Neural cell (in vitro differentiated cells): ENCODE measurements around the gene PTPRT. TPM values are rescaled to one million over a fixed set of nuclear protein-coding genes. Genes with fewer than 3 reads are reported as not detected.

Experiments used
- H2AFZ ChIP-seq: fragments of 200-600, 300-800 bp; sonication (generic), shearing (Covaris generic); 2 replicates; pipeline ENCODE4 v1.6.0; 2014; ENCODE audit warnings: low read depth, mild to moderate bottlenecking, antibody characterized with exemption, low read length, moderate library complexity
- H3F3A ChIP-seq: fragments of 200-600 bp; shearing (Covaris generic); 2 replicates; pipeline ENCODE4 v1.6.1; 2016; ENCODE audit warnings: mild to moderate bottlenecking, moderate library complexity, mixed read lengths, antibody characterized with exemption, low read length; ENCODE audit not compliant: insufficient read depth, poor library complexity, severe bottlenecking
- H3K27ac ChIP-seq: fragments of 200-600, 300-800 bp; sonication (generic), shearing (Covaris generic); 2 replicates; pipeline ENCODE4 v1.5.1; 2014; ENCODE audit warnings: mild to moderate bottlenecking, low read length, moderate library complexity
- H3K27me3 ChIP-seq: fragments of 300-800, 200-600 bp; sonication (generic), shearing (Covaris generic); 2 replicates; pipeline ENCODE4 v1.6.0; 2014; ENCODE audit warnings: mild to moderate bottlenecking, low read depth, low read length, moderate library complexity; ENCODE audit not compliant: insufficient read depth
- H3K36me3 ChIP-seq: fragments of 300-800, 200-600 bp; sonication (generic), shearing (Covaris generic); 2 replicates; pipeline ENCODE4 v1.5.1; 2014; ENCODE audit warnings: mild to moderate bottlenecking, antibody characterized with exemption, low read length, moderate library complexity; ENCODE audit not compliant: insufficient read depth
- H3K4me2 ChIP-seq: fragments of 300-800, 200-600 bp; sonication (generic), shearing (Covaris generic); 2 replicates; pipeline ENCODE4 v1.6.0; 2014; ENCODE audit warnings: mild to moderate bottlenecking, low read length
- H3K4me3 ChIP-seq: fragments of 300-800, 200-600 bp; sonication (generic), shearing (Covaris generic); 2 replicates; pipeline ENCODE4 v1.5.1; 2014; ENCODE audit warnings: mild to moderate bottlenecking, low read length, moderate library complexity
- H3K79me2 ChIP-seq: fragments of 200-600 bp; shearing (Covaris generic); replicated peaks from 2 replicates; pipeline ENCODE4 v1.6.0; 2014; ENCODE audit warnings: mild to moderate bottlenecking, low read length, moderate library complexity; ENCODE audit not compliant: insufficient read depth
- H3K9ac ChIP-seq: fragments of 300-800, 200-600 bp; sonication (generic), shearing (Covaris generic); 2 replicates; pipeline ENCODE4 v1.6.1; 2016; ENCODE audit warnings: mild to moderate bottlenecking, low read length, mixed read lengths
- H3K9me2 ChIP-seq: fragments of 200-600 bp; shearing (Covaris generic); 2 replicates; pipeline ENCODE4 v1.6.1; 2016; ENCODE audit warnings: mild to moderate bottlenecking, low read length, mixed read lengths; ENCODE audit not compliant: insufficient read depth
- H3K9me3 ChIP-seq: fragments of 200-600, 300-800 bp; sonication (generic), shearing (Covaris generic); 2 replicates; pipeline ENCODE4 v1.6.1; 2016; ENCODE audit warnings: mild to moderate bottlenecking, mixed run types, low read length, moderate library complexity, mixed read lengths
- H4K20me1 ChIP-seq: fragments of 200-600 bp; shearing (Covaris generic); 2 replicates; pipeline ENCODE4 v1.6.1; 2016; ENCODE audit warnings: mild to moderate bottlenecking, mixed run types; ENCODE audit not compliant: insufficient read depth
- EP300 ChIP-seq: fragments of 450-650 bp; conservative IDR thresholded peaks from 2 replicates; pipeline ENCODE4 v1.6.1; 2014; ENCODE audit warnings: antibody characterized with exemption, mild to moderate bottlenecking, moderate library complexity; ENCODE audit not compliant: poor library complexity, severe bottlenecking
- EZH2 ChIP-seq: fragments of 200-600, 300-800 bp; shearing (Covaris generic), sonication (generic); IDR thresholded peaks from 2 replicates; pipeline ENCODE4 v1.6.1; 2014; ENCODE audit warnings: antibody characterized with exemption, low read length, borderline replicate concordance, mild to moderate bottlenecking; ENCODE audit not compliant: insufficient read depth, poor library complexity, severe bottlenecking
- MXI1 ChIP-seq: fragments of 450-650 bp; conservative IDR thresholded peaks from 2 replicates; pipeline ENCODE4 v1.6.1; 2014; ENCODE audit warnings: antibody characterized with exemption, mild to moderate bottlenecking; ENCODE audit not compliant: poor library complexity, severe bottlenecking
- POLR2AphosphoS5 ChIP-seq: IDR thresholded peaks from 2 replicates; pipeline ENCODE4 v1.6.1; 2012
- RAD21 ChIP-seq: fragments of 450-650 bp; conservative IDR thresholded peaks from 2 replicates; pipeline ENCODE4 v1.6.1; 2014; ENCODE audit warnings: antibody characterized with exemption, mild to moderate bottlenecking, moderate library complexity
- SMC3 ChIP-seq: fragments of 450-650 bp; conservative IDR thresholded peaks from 2 replicates; pipeline ENCODE4 v1.6.1; 2014; ENCODE audit warnings: antibody characterized with exemption, mild to moderate bottlenecking, moderate library complexity; ENCODE audit not compliant: poor library complexity
- TAF1 ChIP-seq: IDR thresholded peaks from 2 replicates; pipeline ENCODE4 v1.6.1; 2012; ENCODE audit warnings: low read depth
- polyA plus RNA-seq: library from polyadenylated mRNA; depleted of rRNA; stranded (reverse); fragments of >200 nt; gene quantifications from 2 replicates; pipeline ENCODE4 v1.2.3, GENCODE V29; 2014
- TF ChIP-seq, protein P1 (sequence below): IDR thresholded peaks from 2 replicates; pipeline ENCODE4 v1.6.1; 2012; ENCODE audit warnings: borderline replicate concordance
- TF ChIP-seq, protein P2 (sequence below): fragments of 450-650 bp; IDR thresholded peaks from 2 replicates; pipeline ENCODE4 v1.5.1; 2014; ENCODE audit warnings: antibody characterized with exemption, mild to moderate bottlenecking, moderate library complexity; ENCODE audit not compliant: poor library complexity, severe bottlenecking

Gene PTPRT
- polyA plus RNA-seq, 1 donor from 2014 or later: 9.2 TPM

DNA sequence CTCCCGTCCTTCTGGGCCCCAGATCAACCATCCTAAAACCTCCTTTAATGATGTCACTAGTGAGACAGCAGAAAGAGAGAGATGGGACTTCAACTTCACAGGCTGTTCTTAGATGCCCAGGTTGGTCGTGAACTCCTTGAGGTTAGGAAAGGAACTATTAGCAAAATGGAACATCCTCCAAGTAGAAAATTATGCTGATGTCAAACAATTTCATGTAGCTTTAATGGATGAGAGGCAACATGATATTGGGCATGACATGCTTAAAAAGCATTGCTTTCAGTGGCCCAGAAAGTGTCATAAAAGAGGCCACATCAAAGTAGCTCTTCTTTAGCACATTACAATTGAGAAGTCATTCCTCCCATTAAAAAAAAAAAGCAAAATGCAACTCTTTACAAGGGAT, 248.1 kb downstream of the PTPRT start:
- Histone ChIP-seq H4K20me1 (no peaks in the 10 kb centered on the region), H3F3A (no peaks in the 10 kb centered on the region), H3K27me3 (no peaks in the 10 kb centered on the region), H3K9me2 (no peaks in the 10 kb centered on the region), H3K9me3 (no peaks in the 10 kb centered on the region), H3K79me2 (no peaks in the 10 kb centered on the region), H3K36me3 (no peaks in the 10 kb centered on the region), H3K27ac (no peak overlapping the region), H2AFZ (no peak overlapping the region), H3K4me2 (no peak overlapping the region), H3K9ac (no peak overlapping the region), H3K4me3 (no peak overlapping the region)
- TF ChIP-seq TAF1: no peak
- TF ChIP-seq MXI1: no peak
- TF ChIP-seq RAD21: no peak
- TF ChIP-seq, protein P1, sequence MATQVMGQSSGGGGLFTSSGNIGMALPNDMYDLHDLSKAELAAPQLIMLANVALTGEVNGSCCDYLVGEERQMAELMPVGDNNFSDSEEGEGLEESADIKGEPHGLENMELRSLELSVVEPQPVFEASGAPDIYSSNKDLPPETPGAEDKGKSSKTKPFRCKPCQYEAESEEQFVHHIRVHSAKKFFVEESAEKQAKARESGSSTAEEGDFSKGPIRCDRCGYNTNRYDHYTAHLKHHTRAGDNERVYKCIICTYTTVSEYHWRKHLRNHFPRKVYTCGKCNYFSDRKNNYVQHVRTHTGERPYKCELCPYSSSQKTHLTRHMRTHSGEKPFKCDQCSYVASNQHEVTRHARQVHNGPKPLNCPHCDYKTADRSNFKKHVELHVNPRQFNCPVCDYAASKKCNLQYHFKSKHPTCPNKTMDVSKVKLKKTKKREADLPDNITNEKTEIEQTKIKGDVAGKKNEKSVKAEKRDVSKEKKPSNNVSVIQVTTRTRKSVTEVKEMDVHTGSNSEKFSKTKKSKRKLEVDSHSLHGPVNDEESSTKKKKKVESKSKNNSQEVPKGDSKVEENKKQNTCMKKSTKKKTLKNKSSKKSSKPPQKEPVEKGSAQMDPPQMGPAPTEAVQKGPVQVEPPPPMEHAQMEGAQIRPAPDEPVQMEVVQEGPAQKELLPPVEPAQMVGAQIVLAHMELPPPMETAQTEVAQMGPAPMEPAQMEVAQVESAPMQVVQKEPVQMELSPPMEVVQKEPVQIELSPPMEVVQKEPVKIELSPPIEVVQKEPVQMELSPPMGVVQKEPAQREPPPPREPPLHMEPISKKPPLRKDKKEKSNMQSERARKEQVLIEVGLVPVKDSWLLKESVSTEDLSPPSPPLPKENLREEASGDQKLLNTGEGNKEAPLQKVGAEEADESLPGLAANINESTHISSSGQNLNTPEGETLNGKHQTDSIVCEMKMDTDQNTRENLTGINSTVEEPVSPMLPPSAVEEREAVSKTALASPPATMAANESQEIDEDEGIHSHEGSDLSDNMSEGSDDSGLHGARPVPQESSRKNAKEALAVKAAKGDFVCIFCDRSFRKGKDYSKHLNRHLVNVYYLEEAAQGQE: no peak
- TF ChIP-seq EZH2: no peak
- TF ChIP-seq, protein P2, sequence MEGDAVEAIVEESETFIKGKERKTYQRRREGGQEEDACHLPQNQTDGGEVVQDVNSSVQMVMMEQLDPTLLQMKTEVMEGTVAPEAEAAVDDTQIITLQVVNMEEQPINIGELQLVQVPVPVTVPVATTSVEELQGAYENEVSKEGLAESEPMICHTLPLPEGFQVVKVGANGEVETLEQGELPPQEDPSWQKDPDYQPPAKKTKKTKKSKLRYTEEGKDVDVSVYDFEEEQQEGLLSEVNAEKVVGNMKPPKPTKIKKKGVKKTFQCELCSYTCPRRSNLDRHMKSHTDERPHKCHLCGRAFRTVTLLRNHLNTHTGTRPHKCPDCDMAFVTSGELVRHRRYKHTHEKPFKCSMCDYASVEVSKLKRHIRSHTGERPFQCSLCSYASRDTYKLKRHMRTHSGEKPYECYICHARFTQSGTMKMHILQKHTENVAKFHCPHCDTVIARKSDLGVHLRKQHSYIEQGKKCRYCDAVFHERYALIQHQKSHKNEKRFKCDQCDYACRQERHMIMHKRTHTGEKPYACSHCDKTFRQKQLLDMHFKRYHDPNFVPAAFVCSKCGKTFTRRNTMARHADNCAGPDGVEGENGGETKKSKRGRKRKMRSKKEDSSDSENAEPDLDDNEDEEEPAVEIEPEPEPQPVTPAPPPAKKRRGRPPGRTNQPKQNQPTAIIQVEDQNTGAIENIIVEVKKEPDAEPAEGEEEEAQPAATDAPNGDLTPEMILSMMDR: no peak
- TF ChIP-seq SMC3: no peak
- no peak for TF ChIP-seq EP300
- no peak for TF ChIP-seq POLR2AphosphoS5

DNA sequence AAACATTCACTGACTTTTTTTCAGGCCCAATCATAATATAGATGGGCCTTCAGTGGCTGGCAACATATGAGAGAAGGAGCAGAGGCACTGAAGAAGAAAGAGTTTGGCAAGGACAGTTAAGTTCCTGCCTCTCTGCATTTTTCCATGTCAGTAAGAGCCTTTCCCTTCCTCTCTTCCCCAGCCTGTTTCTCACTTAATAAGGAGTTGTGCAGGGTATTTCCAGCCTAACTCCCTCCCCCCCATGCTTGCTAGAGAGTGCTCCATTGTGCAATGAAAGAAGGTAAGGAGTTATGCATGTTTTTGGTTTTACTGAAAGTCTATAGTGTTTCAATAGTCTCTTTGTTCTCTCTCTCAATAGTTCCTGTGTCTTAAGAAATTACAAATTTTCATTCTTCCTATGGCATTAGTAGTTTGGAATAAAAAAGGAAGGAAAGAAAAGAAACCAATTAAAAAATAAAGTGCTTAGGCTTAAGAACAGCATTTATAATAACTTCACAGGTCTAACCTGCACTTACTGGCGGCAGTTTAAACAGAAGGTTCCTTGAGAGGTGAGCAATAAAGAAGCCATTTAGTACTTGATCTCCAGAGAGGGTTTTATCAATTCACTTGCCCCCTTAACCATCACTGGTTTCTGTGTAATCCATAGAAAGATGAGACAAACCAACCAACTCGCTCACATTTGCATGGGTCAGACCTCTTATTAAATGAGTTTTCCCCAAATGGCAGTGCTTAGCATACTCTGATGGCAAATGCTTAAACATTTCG, 251.1 kb downstream of the PTPRT start:
- Histone ChIP-seq H4K20me1 (no peaks in the 10 kb centered on the region), H3K9ac (no peak overlapping the region), H3K9me2 (no peaks in the 10 kb centered on the region), H3K4me3 (no peak overlapping the region), H3F3A (no peaks in the 10 kb centered on the region), H3K27me3 (no peaks in the 10 kb centered on the region), H2AFZ (no peak overlapping the region), H3K4me2 (no peak overlapping the region), H3K27ac (no peak overlapping the region), H3K36me3 (no peaks in the 10 kb centered on the region), H3K79me2 (no peaks in the 10 kb centered on the region), H3K9me3 (no peaks in the 10 kb centered on the region)
- TF ChIP-seq, protein P1: no peak
- TF ChIP-seq EP300: no peak
- TF ChIP-seq SMC3: no peak
- TF ChIP-seq RAD21: no peak
- TF ChIP-seq, protein P2: no peak
- TF ChIP-seq EZH2: no peak
- no peak for TF ChIP-seq POLR2AphosphoS5
- TF ChIP-seq TAF1: no peak
- no peak for TF ChIP-seq MXI1
